SK-N-SH (cell line): ENCODE results near the gene AP1B1. TPM values are rescaled to one million over a fixed set of nuclear protein-coding genes. Genes with fewer than 3 reads are reported as not detected.

Source experiments
- CTCF ChIA-PET: fragments of 300-600, 350-600 bp; formaldehyde crosslinking; extraction: SDS; loops from one replicate; lab custom pipeline; 2021; lab: Yijun Ruan, JAX
- POLR2A ChIA-PET: fragments of 350-600 bp; sonication (Branson Sonifier 250); formaldehyde crosslinking; extraction: SDS; loops from one replicate; lab custom pipeline; 2020; ENCODE audit warnings: antibody characterized with exemption, inconsistent platforms; lab: Yijun Ruan, JAX
- DNase-seq: peaks from one replicate; pipeline ENCODE4 v3.0.0; 2012
- H2AFZ ChIP-seq: fragments of 200-600 bp; sonication (generic); 2 replicates; pipeline ENCODE4 v1.8.1; 2016; ENCODE audit warnings: antibody characterized with exemption, mild to moderate bottlenecking, low read depth
- H3F3A ChIP-seq: fragments of 200-600 bp; sonication (generic); replicated peaks from 2 replicates; pipeline ENCODE3; 2016; ENCODE audit warnings: antibody characterized with exemption, mild to moderate bottlenecking; ENCODE audit not compliant: insufficient read depth
- H3K27ac ChIP-seq, 2 experiments: fragments of 200-500 bp in 1 of 2; fragments of 200-600 bp in 1 of 2; sonication (Bioruptor generic) in 1 of 2; sonication (generic), shearing (Covaris generic) in 1 of 2; 2 replicates each; pipeline versions ENCODE4 v1.5.1 to v1.6.1; 2014 to 2016; ENCODE audit warnings: low read depth in 2 of 2, inconsistent platforms in 1 of 2, low read length in 1 of 2, mild to moderate bottlenecking in 1 of 2, mixed read lengths in 1 of 2
- H3K27me3 ChIP-seq: fragments of 200-600 bp; sonication (generic), shearing (Covaris generic); 2 replicates; pipeline ENCODE4 v1.6.1; 2016; ENCODE audit warnings: mixed run types; ENCODE audit not compliant: insufficient read depth
- H3K36me3 ChIP-seq, 2 experiments: fragments of 200-500 bp in 1 of 2; fragments of 200-600 bp in 1 of 2; sonication (Bioruptor generic) in 1 of 2; sonication (generic) in 1 of 2; replicated peaks in 1 of 2; 2 replicates each; pipeline versions ENCODE3 to v1.5.1; 2014 to 2016; ENCODE audit warnings: low read length in 1 of 2, mild to moderate bottlenecking in 1 of 2; ENCODE audit not compliant: insufficient read depth in 2 of 2, control insufficient read depth in 1 of 2
- H3K4me1 ChIP-seq, 2 experiments: fragments of 200-500 bp in 1 of 2; fragments of 200-600 bp in 1 of 2; sonication (Bioruptor generic) in 1 of 2; sonication (generic), shearing (Covaris generic) in 1 of 2; 2 replicates each; pipeline versions ENCODE4 v1.5.1 to v1.6.1; 2014 to 2016; ENCODE audit warnings: low read depth in 1 of 2, low read length in 1 of 2, mixed run types in 1 of 2; ENCODE audit not compliant: insufficient read depth in 2 of 2, control insufficient read depth in 1 of 2
- H3K4me2 ChIP-seq: fragments of 200-600 bp; sonication (generic), shearing (Covaris generic); 2 replicates; pipeline ENCODE4 v1.6.1; 2017; ENCODE audit warnings: mixed run types
- H3K4me3 ChIP-seq, 2 experiments: fragments of 200-500 bp in 1 of 2; fragments of 200-600 bp in 1 of 2; sonication (Bioruptor generic) in 1 of 2; sonication (generic), shearing (Covaris generic) in 1 of 2; 2 replicates each; pipeline versions ENCODE4 v1.5.1 to v1.8.1; 2014 to 2016; ENCODE audit warnings: low read depth in 2 of 2, inconsistent platforms in 1 of 2, low read length in 1 of 2, mild to moderate bottlenecking in 1 of 2, mixed read lengths in 1 of 2, moderate library complexity in 1 of 2
- H3K79me2 ChIP-seq: fragments of 200-600 bp; sonication (generic); 2 replicates; pipeline ENCODE4 v1.8.1; 2017; ENCODE audit warnings: mild to moderate bottlenecking; ENCODE audit not compliant: insufficient read depth
- H3K9ac ChIP-seq: fragments of 200-600 bp; sonication (generic); 2 replicates; pipeline ENCODE4 v1.6.1; 2017; ENCODE audit warnings: mixed run types
- H3K9me2 ChIP-seq: fragments of 200-600 bp; sonication (generic); 2 replicates; pipeline ENCODE4 v1.6.1; 2017; ENCODE audit warnings: mixed run types
- H3K9me3 ChIP-seq: fragments of 200-600 bp; sonication (generic); 2 replicates; pipeline ENCODE4 v1.6.1; 2017; ENCODE audit warnings: mixed run types, mild to moderate bottlenecking, moderate library complexity
- H4K20me1 ChIP-seq: fragments of 200-600 bp; sonication (generic); 2 replicates; pipeline ENCODE4 v1.6.1; 2017; ENCODE audit warnings: mild to moderate bottlenecking, mixed run types; ENCODE audit not compliant: insufficient read depth
- CHD2 ChIP-seq: fragments of 150-350 bp; IDR thresholded peaks from 2 replicates; pipeline ENCODE4 v1.6.1; 2018; ENCODE audit warnings: low read length; ENCODE audit not compliant: partially characterized antibody
- CTCF ChIP-seq: fragments of 200-600 bp; sonication (generic); IDR thresholded peaks from 2 replicates; pipeline ENCODE4 v1.6.1; 2017; ENCODE audit warnings: antibody characterized with exemption, mild to moderate bottlenecking, moderate library complexity
- EZH2phosphoT487 ChIP-seq: fragments of 200-600 bp; sonication (generic); IDR thresholded peaks from 2 replicates; pipeline ENCODE4 v1.6.1; 2017; ENCODE audit warnings: low read depth, mixed run types, mild to moderate bottlenecking, antibody characterized with exemption, moderate library complexity, borderline replicate concordance
- FOSL2 ChIP-seq: IDR thresholded peaks from 2 replicates; pipeline ENCODE4 v1.4.0; 2012; ENCODE audit warnings: low read depth, mild to moderate bottlenecking, moderate library complexity, borderline replicate concordance
- FOXM1 ChIP-seq: IDR thresholded peaks from 2 replicates; pipeline ENCODE4 v1.4.0; 2012; ENCODE audit warnings: low read depth, mild to moderate bottlenecking
- GABPA ChIP-seq: IDR thresholded peaks from 2 replicates; pipeline ENCODE4 v1.4.0; 2012; ENCODE audit warnings: low read depth, mild to moderate bottlenecking
- MAX ChIP-seq: IDR thresholded peaks from 2 replicates; pipeline ENCODE4 v1.4.0; 2012; ENCODE audit warnings: low read depth
- RAD21 ChIP-seq: IDR thresholded peaks from 2 replicates; pipeline ENCODE4 v1.6.1; 2012; ENCODE audit warnings: mild to moderate bottlenecking, low read length
- RCOR1 ChIP-seq: fragments of 150-350 bp; IDR thresholded peaks from 2 replicates; pipeline ENCODE4 v1.6.1; 2017; ENCODE audit warnings: antibody characterized with exemption, low read length
- RFX5 ChIP-seq: IDR thresholded peaks from 2 replicates; pipeline ENCODE4 v1.6.1; 2012; ENCODE audit warnings: mild to moderate bottlenecking, improper control_type of control experiment, low read length
- RXRA ChIP-seq: IDR thresholded peaks from 2 replicates; pipeline ENCODE4 v1.4.0; 2012; ENCODE audit warnings: low read depth, mild to moderate bottlenecking, borderline replicate concordance
- TAF1 ChIP-seq: IDR thresholded peaks from 2 replicates; pipeline ENCODE4 v1.6.1; 2012; ENCODE audit warnings: low read depth, mild to moderate bottlenecking, low read length, moderate library complexity, borderline replicate concordance
- USF1 ChIP-seq: IDR thresholded peaks from 2 replicates; pipeline ENCODE4 v1.4.0; 2012; ENCODE audit warnings: low read depth, borderline replicate concordance
- USF2 ChIP-seq: fragments of 150-350 bp; IDR thresholded peaks from 2 replicates; pipeline ENCODE4 v1.6.1; 2017; ENCODE audit warnings: antibody characterized with exemption, low read length, low read depth, borderline replicate concordance
- ZBTB33 ChIP-seq: IDR thresholded peaks from 2 replicates; pipeline ENCODE4 v1.4.0; 2012; ENCODE audit warnings: low read depth, borderline replicate concordance
- WGBS: methylation state at CpG from one replicate; pipeline ENCODE4 v1.1.6; 2017; ENCODE audit warnings: low lambda C conversion rate; 5-methylcytosine and 5-hydroxymethylcytosine counted together
- polyA plus RNA-seq, 3 experiments: library from polyadenylated mRNA; depleted of rRNA; stranded (reverse); fragments of >200 nt; gene quantifications; 2 replicates each; pipeline ENCODE4 v1.2.3, GENCODE V29; 2012

AP1B1 gene
- polyA plus RNA-seq, 1 of the 3 experiments (the other 2 are of a cell fraction) = 51.9 TPM

GRCh38 chr22:29299136-29299900, 89.1 kb downstream of the AP1B1 start:
- CTCF ChIA-PET = interaction anchor here (1.8 kb wide), 1 partner anchor 14 kb away, joined by 5 read pairs; no protein-coding TSS in a partner anchor

GRCh38 chr22:29298641-29299040, 89.7 kb downstream of the AP1B1 start:
- WGBS = 91% methylated on average over 8 of the region's 8 CpGs
- H3K4me1 ChIP-seq = peaks cover 0 to 16% of the 10 kb centered on the region in 2 experiments; a peak in 1 of 4 replicates
- DNase-seq = no peak
- no peak overlapping the region for H3K4me2 ChIP-seq
- no peaks in the 10 kb centered on the region for H3K9me3 ChIP-seq
- no peaks in the 10 kb centered on the region for H3K9me2 ChIP-seq
- H3K27me3 ChIP-seq = no peaks in the 10 kb centered on the region
- peaks cover 25% of the 10 kb centered on the region; the same call in 1 of the 2 replicates for H4K20me1 ChIP-seq
- no peak overlapping the region for H3K27ac ChIP-seq
- H3K36me3 ChIP-seq = peaks cover 50 to 60% of the 10 kb centered on the region in 2 experiments
- ChIA-PET POLR2A (no interaction called here), CTCF (interaction anchor here (1.0 to 2.2 kb wide), 3 partner anchors 8 to 60 kb away, joined by 5 to 7 read pairs (median 6); partner anchors contain the start of gene GAS2L1)
- no peak overlapping the region for H3K4me3 ChIP-seq
- H2AFZ ChIP-seq = no peak overlapping the region
- peaks cover 56% of the 10 kb centered on the region for H3F3A ChIP-seq
- peaks cover 13% of the 10 kb centered on the region; the same call in 1 of the 2 replicates for H3K79me2 ChIP-seq
- H3K9ac ChIP-seq = no peak overlapping the region
- no peak for TF ChIP-seq EZH2phosphoT487
- no peak for TF ChIP-seq RAD21
- TF ChIP-seq ZBTB33 = no peak
- no peak for TF ChIP-seq TAF1
- TF ChIP-seq RFX5 = no peak
- TF ChIP-seq RCOR1 = no peak
- no peak for TF ChIP-seq FOXM1
- no peak for TF ChIP-seq USF1
- no peak for TF ChIP-seq CHD2
- TF ChIP-seq MAX = no peak

More at GRCh38 chr22:29299136-29299900, 89.1 kb downstream of the AP1B1 start:
- Histone ChIP-seq H4K20me1 (peaks cover 25% of the 10 kb centered on the region; the same call in 1 of the 2 replicates), H3K79me2 (0 out of 2 replicates have a peak, but pooled peaks cover 6% of the 10 kb centered on the region), H3K36me3 (peaks cover 44 to 60% of the 10 kb centered on the region in 2 experiments), H3K9me3 (no peaks in the 10 kb centered on the region), H3K4me3 (no peak overlapping the region)
- DNase-seq = no peak
- TF ChIP-seq CTCF = no peak
- TF ChIP-seq GABPA = no peak
- TF ChIP-seq RXRA = no peak
- no peak for TF ChIP-seq TAF1
- no peak for TF ChIP-seq USF2
- no peak for TF ChIP-seq FOSL2
- TF ChIP-seq, all 33 proteins: peak for 0
- no peak overlapping the region for H3K4me2 ChIP-seq
- POLR2A ChIA-PET = no interaction called here
- H2AFZ ChIP-seq = no peak overlapping the region
- no peak overlapping the region for H3K9ac ChIP-seq
- no peak overlapping the region for H3K27ac ChIP-seq
- 95% methylated on average over 19 of the region's 19 CpGs for WGBS
- peaks cover 56% of the 10 kb centered on the region for H3F3A ChIP-seq
- peaks cover 0 to 16% of the 10 kb centered on the region in 2 experiments; a peak in 1 of 4 replicates for H3K4me1 ChIP-seq
- no peaks in the 10 kb centered on the region for H3K9me2 ChIP-seq
- H3K27me3 ChIP-seq = no peaks in the 10 kb centered on the region
